Measurements from ENCODE around the gene CAB39.
A peak's percentile ranks its signal among the peaks of the same experiment; 100 is the strongest.

CAB39 gene

DNA sequence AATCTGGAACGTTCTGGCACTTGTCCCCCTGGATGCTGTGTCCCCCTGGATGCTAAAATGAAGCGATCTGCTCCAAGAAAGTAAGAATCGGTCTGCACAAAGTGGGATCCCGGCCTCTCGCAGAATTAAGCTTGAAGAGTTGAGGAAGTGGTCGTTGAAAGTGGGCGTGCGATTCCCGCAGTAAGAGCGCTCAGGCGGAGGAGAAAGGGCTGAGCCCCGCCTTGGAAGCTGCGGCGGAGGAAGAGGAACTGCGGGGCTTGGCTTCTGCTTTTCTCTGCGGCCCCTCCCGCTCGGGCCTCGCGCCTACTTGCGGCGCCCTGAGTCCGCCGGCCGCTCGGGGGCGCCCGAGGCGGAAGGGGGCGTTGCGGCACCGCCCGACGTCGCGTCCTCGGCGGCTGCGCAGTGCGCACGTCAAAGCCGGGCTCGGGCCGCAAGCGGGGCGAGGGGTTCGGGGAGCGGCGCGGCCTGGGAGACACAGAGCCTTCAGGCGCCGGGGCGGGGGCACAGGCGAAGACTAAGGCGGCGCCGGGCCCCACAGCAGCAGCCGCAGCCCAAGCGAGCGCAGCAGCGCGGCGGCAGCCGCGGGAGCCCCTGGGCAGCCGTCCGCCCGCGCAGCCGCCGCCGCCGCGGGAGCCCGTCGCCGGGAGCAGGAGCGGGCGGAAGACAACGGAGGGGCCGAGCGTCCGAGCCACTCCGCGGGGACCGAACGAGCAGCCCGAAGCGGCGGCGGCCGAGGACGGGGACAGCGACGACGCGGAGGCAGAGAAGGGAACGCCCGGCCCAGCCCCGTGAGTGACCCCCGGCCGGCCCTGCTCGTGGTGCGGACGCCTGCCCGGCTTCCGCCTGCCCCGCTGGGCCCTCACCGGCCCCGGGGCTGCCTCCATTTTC is at the start of gene CAB39:
Gene CAB39 (plus strand): TSS at position 400 of the 888 bp plus-strand sequence. CDS start 47,160 bp downstream, outside the sequence.
- DNase-seq, result peak; percentile 84

GRCh38 chr2:230664128-230664527 is 48.5 kb upstream of the CAB39 start:
- no peak for DNase-seq

DNA sequence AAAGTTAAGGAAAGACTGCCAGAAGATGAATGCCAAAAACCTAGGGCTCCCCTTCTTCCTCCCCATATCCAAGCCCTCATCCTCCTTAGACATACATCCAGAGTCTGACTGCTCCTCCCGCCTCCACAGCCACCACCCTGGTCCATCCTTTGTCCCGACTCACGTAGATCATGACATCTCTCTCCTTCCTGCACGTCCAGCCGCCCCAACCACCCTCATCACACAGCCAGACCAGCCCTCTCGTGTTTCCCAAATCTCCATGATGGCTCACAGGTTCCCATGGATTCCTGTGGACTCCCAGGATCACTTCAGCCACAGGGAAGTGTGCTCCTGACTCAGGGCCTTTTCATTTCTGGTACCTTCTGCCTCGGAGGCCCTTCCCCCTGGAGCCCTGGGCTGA is 47.8 kb upstream of the CAB39 start:
- no peak for DNase-seq

- no peak for DNase-seq
These were observed 47.4 kb upstream of the CAB39 start for GRCh38 chr2:230665263-230665691.

DNA sequence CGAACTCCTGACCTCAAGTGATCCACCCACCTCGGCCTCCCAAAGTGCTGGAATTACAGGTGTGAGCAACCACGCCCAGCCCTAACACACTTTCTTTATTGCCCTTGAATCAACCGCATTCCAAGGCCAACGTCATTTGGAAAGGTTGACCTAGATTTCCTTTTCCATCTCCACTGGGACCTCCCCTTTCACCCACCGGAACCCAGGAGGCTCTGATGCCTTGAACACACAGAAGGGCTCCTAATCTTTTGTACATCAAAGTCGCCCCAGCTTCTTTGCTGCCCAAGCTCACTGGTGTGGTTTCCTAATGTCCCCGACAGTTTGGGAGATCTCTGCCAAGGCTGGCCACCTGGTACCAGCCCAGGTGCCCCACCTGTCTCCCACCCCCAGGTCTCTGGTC is 46.2 kb upstream of the CAB39 start:
- DNase-seq, result no peak

- DNase-seq, result no peak
These were observed 45.5 kb upstream of the CAB39 start for GRCh38 chr2:230666885-230667712.

GRCh38 chr2:230668184-230668938 is 44.3 kb upstream of the CAB39 start:
- no peak for DNase-seq

GRCh38 chr2:230668939-230669303 is 43.7 kb upstream of the CAB39 start:
- no peak for DNase-seq

DNA sequence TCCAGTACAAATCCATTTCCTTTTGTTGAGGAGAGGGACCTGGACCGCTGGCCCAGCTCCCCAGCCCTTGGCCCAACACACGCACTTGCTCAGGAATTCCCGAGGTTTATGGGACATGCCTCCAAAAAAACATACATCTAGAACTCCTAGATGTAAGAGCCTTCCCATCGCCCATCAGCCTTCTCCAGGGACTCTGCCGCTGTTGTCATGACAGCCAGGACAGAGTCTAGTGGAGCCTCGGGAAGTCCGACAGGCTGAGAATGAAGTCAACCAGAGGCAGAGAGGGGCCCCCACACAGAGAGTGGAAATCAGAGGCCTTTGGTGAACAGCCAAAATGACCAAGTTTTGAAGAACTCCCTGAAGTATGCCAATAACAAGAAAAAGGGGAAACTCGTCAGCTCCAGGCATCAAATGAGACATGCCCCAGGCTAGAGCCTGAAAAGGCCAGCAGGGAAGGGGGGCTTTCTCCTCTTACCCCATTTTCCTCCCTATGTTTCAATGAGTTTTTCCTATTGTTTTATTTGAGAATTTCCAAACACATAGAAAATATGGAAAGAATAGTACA is 43.2 kb upstream of the CAB39 start:
- DNase-seq, result no peak

DNA sequence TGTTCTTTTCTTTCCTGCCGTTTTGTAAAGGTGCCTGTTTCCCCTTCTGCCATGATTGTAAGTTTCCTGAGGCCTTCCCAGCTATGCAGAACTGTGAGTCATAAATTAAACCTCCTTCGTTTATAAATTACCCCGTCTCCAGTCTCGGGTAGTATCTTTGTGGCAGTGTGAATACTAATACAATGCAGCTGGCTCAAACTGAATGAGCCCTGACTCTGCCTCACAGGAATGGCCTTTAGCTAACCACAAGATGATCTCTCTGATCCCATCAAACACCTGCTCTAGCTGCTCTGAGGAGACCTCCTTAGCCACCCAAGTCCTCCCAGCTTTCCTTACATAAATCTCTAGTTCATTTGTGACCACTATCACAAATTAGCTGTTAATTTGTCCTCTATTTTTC is 41.5 kb upstream of the CAB39 start:
- no peak for DNase-seq

DNA sequence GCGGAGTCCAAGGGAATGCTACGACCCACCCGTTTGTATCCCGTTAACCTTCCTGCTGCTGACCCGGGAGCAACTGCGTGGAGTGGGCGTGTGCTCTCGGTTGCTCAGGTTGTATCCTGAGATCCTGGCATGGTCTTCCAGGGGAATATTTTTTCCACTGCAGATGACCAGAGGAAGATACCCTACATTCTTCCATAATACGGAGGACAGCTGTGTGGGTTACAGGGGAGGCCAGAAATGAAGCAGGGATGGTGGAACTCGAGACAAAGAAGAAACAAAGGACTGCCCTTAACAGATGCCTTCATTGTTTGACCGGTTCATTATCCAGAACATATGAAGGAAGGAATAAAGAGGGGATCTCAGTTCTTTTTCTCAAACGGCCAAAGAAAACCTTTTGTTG is 39.8 kb upstream of the CAB39 start:
- DNase-seq, result no peak

DNA sequence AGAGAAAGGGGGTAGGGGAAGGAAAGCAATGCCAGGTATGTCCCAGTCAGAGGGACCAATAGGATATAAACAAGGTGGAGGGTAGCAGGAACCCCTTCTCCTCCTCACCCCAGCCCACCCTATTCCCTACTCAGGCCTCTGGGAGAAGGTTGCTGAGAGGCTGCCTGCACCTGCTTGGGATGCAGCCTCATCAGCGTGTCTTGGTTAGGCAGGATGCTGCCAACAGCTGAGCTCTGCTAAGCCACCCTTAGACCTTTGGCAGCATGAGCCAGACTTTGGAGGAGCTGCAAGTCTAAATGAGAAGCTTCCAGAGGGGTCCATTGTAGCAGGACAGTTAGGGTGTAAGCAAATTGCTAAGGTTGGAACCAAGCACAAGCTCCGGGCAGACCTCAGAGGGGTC is 38.2 kb upstream of the CAB39 start:
- no peak for DNase-seq

DNA sequence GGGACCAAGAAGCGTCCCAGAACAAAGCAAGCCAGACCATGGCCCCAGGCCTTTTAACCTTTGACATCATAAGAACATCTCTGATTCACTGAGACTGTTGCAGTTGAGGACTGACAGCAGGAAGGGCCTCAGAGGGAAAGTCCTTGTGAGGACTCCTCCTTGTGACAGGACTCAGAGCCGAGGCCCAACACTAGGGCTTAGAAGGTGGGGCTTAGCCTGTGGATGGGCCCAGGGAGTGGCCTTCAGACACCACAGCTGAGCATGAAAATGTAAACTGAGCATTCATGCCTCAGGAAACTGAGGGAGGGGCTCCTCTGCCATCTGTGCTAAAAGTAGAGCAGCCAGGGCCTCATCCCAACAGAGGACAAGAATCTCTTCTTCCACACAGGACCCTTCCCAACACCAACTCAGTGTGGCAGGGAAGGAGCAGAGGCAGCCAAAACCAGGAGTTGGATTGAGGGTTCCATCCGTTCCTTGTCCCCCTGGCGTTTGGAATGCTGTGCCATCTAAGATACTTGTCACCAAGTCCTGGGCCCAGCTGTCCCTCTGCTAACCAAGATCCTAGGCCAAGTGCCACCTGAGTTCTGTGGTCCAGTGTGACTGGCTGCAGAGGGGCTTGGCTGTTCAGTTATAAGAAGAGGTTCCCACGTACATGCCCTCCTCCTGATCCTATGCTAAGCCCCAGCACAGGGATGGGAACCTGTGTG is 37.5 kb upstream of the CAB39 start:
- DNase-seq, result no peak

DNA sequence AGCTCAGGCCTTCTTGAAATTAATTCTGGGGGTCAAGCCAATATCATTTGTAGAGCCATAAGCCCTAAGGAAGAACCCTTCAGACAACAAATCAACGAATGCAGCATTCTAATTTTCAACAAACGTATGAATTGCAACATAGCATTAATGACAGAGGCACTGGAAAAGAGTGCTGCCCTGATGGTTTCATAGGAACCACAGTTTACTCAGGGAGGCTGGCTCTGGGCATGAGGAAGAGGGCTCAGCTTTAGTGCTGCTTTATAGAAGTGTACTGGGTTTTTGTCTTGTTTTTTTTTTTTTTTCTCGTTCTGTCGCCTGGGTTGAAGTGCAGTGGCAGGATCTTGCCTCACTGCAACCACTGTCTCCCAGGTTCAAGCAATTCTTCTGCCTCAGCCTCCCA is 36.1 kb upstream of the CAB39 start:
- DNase-seq, result no peak

GRCh38 chr2:230677201-230677946 is 35.3 kb upstream of the CAB39 start:
- no peak for DNase-seq

DNA sequence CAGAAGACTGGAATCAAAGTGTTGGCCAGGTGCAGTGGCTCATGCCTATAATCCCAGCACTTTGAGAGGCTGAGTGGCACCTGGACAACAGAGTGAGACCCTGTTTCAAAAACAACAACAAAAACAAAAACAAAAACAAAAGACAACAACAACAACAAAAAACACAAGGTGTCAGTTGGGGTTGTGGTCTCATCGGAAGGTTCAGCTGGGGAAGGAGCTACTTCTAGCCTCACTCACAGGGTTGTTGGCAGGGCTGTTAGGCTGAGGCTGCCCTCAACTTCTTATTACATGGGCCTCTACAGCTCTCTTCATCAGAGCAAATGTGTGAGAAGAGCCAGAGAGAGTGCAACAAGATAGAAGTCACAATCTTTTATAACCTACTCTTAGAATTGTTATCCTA is 34.6 kb upstream of the CAB39 start:
- no peak for DNase-seq

DNA sequence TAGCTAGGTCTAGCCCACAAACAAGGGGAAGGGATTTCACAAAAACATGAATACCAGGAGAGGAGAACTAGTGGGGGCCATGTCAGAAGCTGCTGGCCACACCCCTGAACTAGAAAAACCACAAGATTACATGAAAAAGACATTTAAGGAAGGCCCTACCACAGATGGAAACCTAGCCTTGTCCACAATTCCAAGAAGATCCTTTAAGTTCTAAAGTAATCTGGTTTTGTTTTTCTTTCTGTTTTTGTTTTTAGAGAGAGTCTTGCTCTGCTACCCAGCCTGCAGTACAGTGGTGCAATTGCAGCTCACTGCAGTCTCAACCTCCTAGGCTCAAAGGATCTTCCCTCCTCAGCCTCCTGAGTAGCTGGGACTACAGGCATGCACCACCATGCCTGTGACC is 34.2 kb upstream of the CAB39 start:
- no peak for DNase-seq

- DNase-seq, result no peak
These were observed 32.0 kb upstream of the CAB39 start for GRCh38 chr2:230680463-230681170.

- no peak for DNase-seq
These were observed 31.5 kb upstream of the CAB39 start for GRCh38 chr2:230681171-230681545.

- no peak for DNase-seq
These were observed 30.1 kb upstream of the CAB39 start for GRCh38 chr2:230682546-230682945.

Measured in activated gamma-delta T cell treated with Interleukin-2 at 50 U/mL for 16 hours (primary cell).